Measurements from ENCODE around the gene CNOT8.
"Not testable (repeated sequence)": the region's sequence is repeated elsewhere in the genome, so short reads cannot be mapped to it uniquely, and the experiment has no call there.

The CNOT8 gene

GRCh38 chr5:154858297-154858971 is at the start of gene CNOT8:
Gene CNOT8, plus strand, starts transcription at chr5:154858627. Its CDS starts 4,652 bp downstream, at chr5:154863279.
- peak; percentile 97 for DNase-seq (ENCODE audit: low spot score)

- DNase-seq (ENCODE audit: low spot score): no peak
Measured at GRCh38 chr5:154811239-154811638, 47.2 kb upstream of the CNOT8 start.

GRCh38 chr5:154811653-154812465 is 46.6 kb upstream of the CNOT8 start:
- DNase-seq (ENCODE audit: low spot score): peak; percentile 65

GRCh38 chr5:154813158-154813557 is 45.3 kb upstream of the CNOT8 start:
- DNase-seq (ENCODE audit: low spot score): no peak

- DNase-seq (ENCODE audit: low spot score): no peak
Measured at GRCh38 chr5:154813736-154814135, 44.7 kb upstream of the CNOT8 start.

- DNase-seq (ENCODE audit: low spot score): no peak
Measured at GRCh38 chr5:154815025-154815424, 43.4 kb upstream of the CNOT8 start.

GRCh38 chr5:154815684-154816247 is 42.7 kb upstream of the CNOT8 start:
- no peak for DNase-seq (ENCODE audit: low spot score)

GRCh38 chr5:154816891-154817492 is 41.4 kb upstream of the CNOT8 start:
- DNase-seq (ENCODE audit: low spot score): no peak

- no peak for DNase-seq (ENCODE audit: low spot score)
Measured at GRCh38 chr5:154817815-154818214, 40.6 kb upstream of the CNOT8 start.

GRCh38 chr5:154818471-154819116 is 39.8 kb upstream of the CNOT8 start:
- DNase-seq (ENCODE audit: low spot score): no peak

- DNase-seq (ENCODE audit: low spot score): no peak
Measured at GRCh38 chr5:154819546-154819945, 38.9 kb upstream of the CNOT8 start.

GRCh38 chr5:154820383-154820782 is 38.0 kb upstream of the CNOT8 start:
- DNase-seq (ENCODE audit: low spot score): no peak

GRCh38 chr5:154822896-154823295 is 35.5 kb upstream of the CNOT8 start:
- not testable (repeated sequence) for DNase-seq (ENCODE audit: low spot score)

- DNase-seq (ENCODE audit: low spot score): no peak
Measured at GRCh38 chr5:154823605-154824004, 34.8 kb upstream of the CNOT8 start.

- DNase-seq (ENCODE audit: low spot score): no peak
Measured at GRCh38 chr5:154824070-154824469, 34.4 kb upstream of the CNOT8 start.

GRCh38 chr5:154829181-154829588 is 29.2 kb upstream of the CNOT8 start:
- no peak for DNase-seq (ENCODE audit: low spot score)

- no peak for DNase-seq (ENCODE audit: low spot score)
Measured at GRCh38 chr5:154829589-154830218, 28.7 kb upstream of the CNOT8 start.

GRCh38 chr5:154830219-154830595 is 28.2 kb upstream of the CNOT8 start:
- DNase-seq (ENCODE audit: low spot score): no peak

GRCh38 chr5:154830596-154830995 is 27.8 kb upstream of the CNOT8 start:
- DNase-seq (ENCODE audit: low spot score): no peak

GRCh38 chr5:154831451-154831850 is 27.0 kb upstream of the CNOT8 start:
- no peak for DNase-seq (ENCODE audit: low spot score)

GRCh38 chr5:154832804-154833203 is 25.6 kb upstream of the CNOT8 start:
- DNase-seq (ENCODE audit: low spot score): not testable (repeated sequence)

- no peak for DNase-seq (ENCODE audit: low spot score)
Measured at GRCh38 chr5:154834053-154834452, 24.4 kb upstream of the CNOT8 start.
